Measurements from ENCODE around the gene APC.
"Not testable (repeated sequence)": the region's sequence is repeated elsewhere in the genome, so short reads cannot be mapped to it uniquely, and the experiment has no call there.

The APC gene

GRCh38 chr5:112787896-112788295, 50.2 kb downstream of the APC start:
- no peak for DNase-seq

- DNase-seq, result no peak
Measured at GRCh38 chr5:112793201-112793600, 55.5 kb downstream of the APC start.

- DNase-seq, result no peak
Measured at GRCh38 chr5:112794410-112794809, 56.7 kb downstream of the APC start.

- DNase-seq, result no peak
Measured at GRCh38 chr5:112795342-112795741, 57.7 kb downstream of the APC start.

GRCh38 chr5:112795944-112796678, 58.4 kb downstream of the APC start:
- DNase-seq, result peak in 1 of 3 experiments; percentile 0

- peak in 1 of 3 experiments; percentile 4 for DNase-seq
Measured at GRCh38 chr5:112799661-112800060, 62.0 kb downstream of the APC start.

- DNase-seq, result peak in 1 of 3 experiments; percentile 86
Measured at GRCh38 chr5:112800891-112801290, 63.2 kb downstream of the APC start.

GRCh38 chr5:112811023-112811422, 73.3 kb downstream of the APC start:
- DNase-seq, result no peak

- no peak for DNase-seq
Measured at GRCh38 chr5:112812549-112812948, 74.9 kb downstream of the APC start.

GRCh38 chr5:112820246-112820645, 82.6 kb downstream of the APC start:
- no peak for DNase-seq

- no peak for DNase-seq
Measured at GRCh38 chr5:112822456-112822855, 84.8 kb downstream of the APC start.

- no peak for DNase-seq
Measured at GRCh38 chr5:112823181-112823580, 85.5 kb downstream of the APC start.

GRCh38 chr5:112823656-112824055, 86.0 kb downstream of the APC start:
- peak in 1 of 3 experiments; percentile 30 for DNase-seq

- no peak for DNase-seq
Measured at GRCh38 chr5:112824197-112824596, 86.5 kb downstream of the APC start.

- DNase-seq, result peak in 1 of 3 experiments; percentile 3
Measured at GRCh38 chr5:112830378-112830777, 92.7 kb downstream of the APC start.

GRCh38 chr5:112833971-112834370, 96.3 kb downstream of the APC start:
- DNase-seq, result no peak

GRCh38 chr5:112844489-112844888, 106.8 kb downstream of the APC start:
- DNase-seq, result no peak

GRCh38 chr5:112846556-112846955, 108.9 kb downstream of the APC start:
- no peak for DNase-seq

GRCh38 chr5:112847306-112847705, 109.6 kb downstream of the APC start:
- DNase-seq, result no peak

- peak; percentile 22 to 68 (median 63) for DNase-seq
Measured at GRCh38 chr5:112848116-112848811, 110.6 kb downstream of the APC start.

- no peak for DNase-seq
Measured at GRCh38 chr5:112849912-112850311, 112.2 kb downstream of the APC start.

- no peak for DNase-seq
Measured at GRCh38 chr5:112854651-112855050, 117.0 kb downstream of the APC start.

- DNase-seq, result no peak
Measured at GRCh38 chr5:112857866-112858265, 120.2 kb downstream of the APC start.

- DNase-seq, result not testable (repeated sequence)
Measured at GRCh38 chr5:112860571-112860928, 122.9 kb downstream of the APC start.

Data from NCI-H1417 (cell line).